ENCODE results near the gene KLHL26.

The KLHL26 gene

DNA sequence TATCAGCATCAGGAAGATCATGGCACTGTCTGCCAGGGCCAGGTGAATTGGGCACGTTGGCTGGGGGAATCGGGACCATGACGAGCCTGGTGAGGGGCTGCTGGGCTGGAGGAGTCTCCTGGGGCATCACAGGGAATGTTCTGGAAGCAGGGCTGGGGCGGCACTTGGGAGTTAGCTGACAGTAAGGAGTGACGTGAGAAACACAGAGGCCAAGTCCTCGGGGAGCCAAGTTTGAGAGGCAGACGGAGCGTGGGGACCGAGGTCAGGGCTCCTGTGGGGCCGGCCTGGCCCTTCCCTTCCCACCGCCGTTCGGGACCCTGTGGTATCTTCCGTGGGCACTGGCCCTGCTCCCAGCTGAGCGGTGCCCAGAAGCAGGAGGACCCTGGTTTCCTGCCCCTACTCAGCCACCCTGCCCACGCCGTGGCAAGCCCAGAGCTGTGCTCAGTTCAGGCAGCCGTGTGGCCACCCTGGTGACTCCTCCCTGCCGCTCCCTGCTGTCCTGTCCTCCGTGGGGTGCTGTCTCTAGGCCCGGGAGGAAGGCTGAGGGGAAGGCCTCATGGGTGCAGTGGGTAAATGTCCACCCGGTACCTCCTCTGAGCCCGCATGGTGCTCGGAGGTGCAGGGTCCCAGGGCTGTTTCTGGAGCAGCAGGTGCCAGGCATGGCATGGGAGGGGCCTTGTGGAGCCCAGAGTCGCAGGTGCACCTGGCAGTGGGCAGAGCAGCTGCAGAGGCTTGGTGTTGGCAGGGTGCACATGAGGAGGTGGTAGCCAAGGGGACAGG, 71.8 kb downstream of the KLHL26 start:
- DNase-seq (ENCODE audit: low read depth): no peak
- no peak overlapping the region for H3K9ac ChIP-seq (ENCODE audit: low read length)
- H3K27me3 ChIP-seq (replicated peaks; ENCODE audit: control insufficient read depth, insufficient read depth, low read length): no peaks in the 10 kb centered on the region
- no peaks in the 10 kb centered on the region for H3K9me3 ChIP-seq (ENCODE audit: control insufficient read depth, low read length)
- peaks cover 8% of the 10 kb centered on the region for H3K4me1 ChIP-seq (ENCODE audit: control insufficient read depth, insufficient read depth, low read length)
- no peaks in the 10 kb centered on the region for H3K36me3 ChIP-seq (ENCODE audit: control insufficient read depth, insufficient read depth, low read length, severe bottlenecking)
- no peak overlapping the region for H3K4me3 ChIP-seq (ENCODE audit: low read length)

GRCh38 chr19:18709546-18709945, 72.7 kb downstream of the KLHL26 start:
- no peak overlapping the region for H3K9ac ChIP-seq (ENCODE audit: low read length)
- H3K4me1 ChIP-seq (ENCODE audit: control insufficient read depth, insufficient read depth, low read length): peaks cover 8% of the 10 kb centered on the region
- H3K36me3 ChIP-seq (ENCODE audit: control insufficient read depth, insufficient read depth, low read length, severe bottlenecking): no peaks in the 10 kb centered on the region
- no peaks in the 10 kb centered on the region for H3K9me3 ChIP-seq (ENCODE audit: control insufficient read depth, low read length)
- no peak overlapping the region for H3K4me3 ChIP-seq (ENCODE audit: low read length)
- DNase-seq (ENCODE audit: low read depth): no peak
- H3K27me3 ChIP-seq (replicated peaks; ENCODE audit: control insufficient read depth, insufficient read depth, low read length): no peaks in the 10 kb centered on the region

DNA sequence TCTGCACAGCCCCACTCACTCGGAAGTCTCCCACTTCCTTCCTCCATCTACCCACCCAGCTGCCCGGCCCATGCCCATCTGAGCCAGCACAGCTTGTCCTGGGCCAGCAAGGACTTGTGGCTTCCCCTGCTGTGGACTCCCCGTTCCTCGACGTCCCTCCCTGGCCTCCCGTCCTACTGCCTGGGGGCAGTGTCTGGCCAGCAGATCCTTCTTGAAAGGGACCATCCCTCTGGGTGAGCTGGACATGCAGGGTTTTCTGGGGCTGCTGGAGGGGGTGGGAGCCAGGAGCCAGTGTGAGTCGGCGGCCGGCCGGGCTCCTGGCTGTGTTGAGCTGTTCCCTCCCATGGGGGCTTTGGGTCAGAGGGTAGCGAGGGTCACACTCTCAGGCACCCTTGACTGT, 73.4 kb downstream of the KLHL26 start:
- H3K36me3 ChIP-seq (ENCODE audit: control insufficient read depth, insufficient read depth, low read length, severe bottlenecking): no peaks in the 10 kb centered on the region
- H3K9me3 ChIP-seq (ENCODE audit: control insufficient read depth, low read length): no peaks in the 10 kb centered on the region
- H3K9ac ChIP-seq (ENCODE audit: low read length): no peak overlapping the region
- no peak overlapping the region for H3K4me3 ChIP-seq (ENCODE audit: low read length)
- H3K4me1 ChIP-seq (ENCODE audit: control insufficient read depth, insufficient read depth, low read length): peaks cover 8% of the 10 kb centered on the region
- no peaks in the 10 kb centered on the region for H3K27me3 ChIP-seq (replicated peaks; ENCODE audit: control insufficient read depth, insufficient read depth, low read length)
- DNase-seq (ENCODE audit: low read depth): no peak

- no peak overlapping the region for H3K4me3 ChIP-seq (ENCODE audit: low read length)
- H3K27me3 ChIP-seq (replicated peaks; ENCODE audit: control insufficient read depth, insufficient read depth, low read length): no peaks in the 10 kb centered on the region
- H3K4me1 ChIP-seq (ENCODE audit: control insufficient read depth, insufficient read depth, low read length): peaks cover 8% of the 10 kb centered on the region
- H3K9me3 ChIP-seq (ENCODE audit: control insufficient read depth, low read length): no peaks in the 10 kb centered on the region
- H3K36me3 ChIP-seq (ENCODE audit: control insufficient read depth, insufficient read depth, low read length, severe bottlenecking): no peaks in the 10 kb centered on the region
- no peak for DNase-seq (ENCODE audit: low read depth)
- peak overlapping the region; percentile 42 for H3K9ac ChIP-seq (ENCODE audit: low read length)
These were observed 74.3 kb downstream of the KLHL26 start for GRCh38 chr19:18710996-18711751.

DNA sequence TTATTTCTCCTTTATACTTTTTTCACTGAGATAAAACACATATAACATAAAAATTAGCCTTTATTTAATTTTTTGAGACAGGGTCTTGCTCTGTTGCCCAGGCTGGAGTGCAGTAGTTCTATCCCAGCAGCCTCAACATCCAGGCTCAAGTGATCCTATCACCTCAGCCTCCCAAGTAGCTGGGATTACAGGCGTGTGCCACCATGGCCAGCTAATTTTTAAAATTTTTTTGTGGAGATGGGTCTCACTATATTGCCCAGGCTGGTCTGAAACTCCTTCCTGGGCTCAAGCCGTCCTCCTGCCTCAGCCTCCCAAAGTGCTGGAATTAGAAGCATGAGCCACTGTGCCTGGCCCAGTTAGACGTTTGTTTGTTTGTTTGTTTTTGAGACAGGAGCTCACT, 75.1 kb downstream of the KLHL26 start:
- H3K36me3 ChIP-seq (ENCODE audit: control insufficient read depth, insufficient read depth, low read length, severe bottlenecking): no peaks in the 10 kb centered on the region
- no peak overlapping the region for H3K4me3 ChIP-seq (ENCODE audit: low read length)
- H3K4me1 ChIP-seq (ENCODE audit: control insufficient read depth, insufficient read depth, low read length): peaks cover 8% of the 10 kb centered on the region
- H3K27me3 ChIP-seq (replicated peaks; ENCODE audit: control insufficient read depth, insufficient read depth, low read length): no peaks in the 10 kb centered on the region
- no peaks in the 10 kb centered on the region for H3K9me3 ChIP-seq (ENCODE audit: control insufficient read depth, low read length)
- peak overlapping the region; percentile 42 for H3K9ac ChIP-seq (ENCODE audit: low read length)
- no peak for DNase-seq (ENCODE audit: low read depth)

- DNase-seq (ENCODE audit: low read depth): no peak
- no peak overlapping the region for H3K9ac ChIP-seq (ENCODE audit: low read length)
- H3K9me3 ChIP-seq (ENCODE audit: control insufficient read depth, low read length): no peaks in the 10 kb centered on the region
- H3K27me3 ChIP-seq (replicated peaks; ENCODE audit: control insufficient read depth, insufficient read depth, low read length): no peaks in the 10 kb centered on the region
- no peak overlapping the region for H3K4me3 ChIP-seq (ENCODE audit: low read length)
- H3K4me1 ChIP-seq (ENCODE audit: control insufficient read depth, insufficient read depth, low read length): peaks cover 13% of the 10 kb centered on the region
- no peaks in the 10 kb centered on the region for H3K36me3 ChIP-seq (ENCODE audit: control insufficient read depth, insufficient read depth, low read length, severe bottlenecking)
These were observed 76.2 kb downstream of the KLHL26 start for GRCh38 chr19:18712981-18713380.

GRCh38 chr19:18713550-18714117, 76.8 kb downstream of the KLHL26 start:
- no peaks in the 10 kb centered on the region for H3K9me3 ChIP-seq (ENCODE audit: control insufficient read depth, low read length)
- peaks cover 14% of the 10 kb centered on the region for H3K4me1 ChIP-seq (ENCODE audit: control insufficient read depth, insufficient read depth, low read length)
- no peaks in the 10 kb centered on the region for H3K36me3 ChIP-seq (ENCODE audit: control insufficient read depth, insufficient read depth, low read length, severe bottlenecking)
- H3K27me3 ChIP-seq (replicated peaks; ENCODE audit: control insufficient read depth, insufficient read depth, low read length): no peaks in the 10 kb centered on the region
- H3K9ac ChIP-seq (ENCODE audit: low read length): no peak overlapping the region
- no peak overlapping the region for H3K4me3 ChIP-seq (ENCODE audit: low read length)
- DNase-seq (ENCODE audit: low read depth): no peak

DNA sequence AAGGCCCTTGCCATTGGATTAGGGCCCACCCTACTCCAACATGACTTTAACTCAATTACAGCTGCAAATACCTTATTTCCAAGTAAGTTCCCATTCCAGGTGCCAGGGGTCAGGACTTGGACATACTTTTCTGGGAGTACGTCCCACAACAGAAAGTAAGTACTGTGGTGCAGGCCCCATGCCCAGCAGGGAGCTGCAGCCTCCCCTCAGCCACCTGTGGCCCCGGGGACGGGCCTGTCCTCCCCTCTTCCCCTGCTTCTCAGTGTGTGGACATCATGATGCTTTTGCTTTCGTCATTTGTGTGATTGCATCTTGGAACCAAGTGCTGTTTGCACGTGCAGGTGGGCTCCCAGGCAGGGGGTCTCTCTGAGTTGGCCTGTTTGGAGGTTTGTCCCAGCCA, 78.6 kb downstream of the KLHL26 start:
- Histone ChIP-seq H3K4me1 (ENCODE audit: control insufficient read depth, insufficient read depth, low read length) (peaks cover 14% of the 10 kb centered on the region), H3K9me3 (ENCODE audit: control insufficient read depth, low read length) (no peaks in the 10 kb centered on the region), H3K4me3 (ENCODE audit: low read length) (no peak overlapping the region), H3K36me3 (ENCODE audit: control insufficient read depth, insufficient read depth, low read length, severe bottlenecking) (no peaks in the 10 kb centered on the region), H3K27me3 (replicated peaks; ENCODE audit: control insufficient read depth, insufficient read depth, low read length) (no peaks in the 10 kb centered on the region), H3K9ac (ENCODE audit: low read length) (no peak overlapping the region)
- no peak for DNase-seq (ENCODE audit: low read depth)

DNA sequence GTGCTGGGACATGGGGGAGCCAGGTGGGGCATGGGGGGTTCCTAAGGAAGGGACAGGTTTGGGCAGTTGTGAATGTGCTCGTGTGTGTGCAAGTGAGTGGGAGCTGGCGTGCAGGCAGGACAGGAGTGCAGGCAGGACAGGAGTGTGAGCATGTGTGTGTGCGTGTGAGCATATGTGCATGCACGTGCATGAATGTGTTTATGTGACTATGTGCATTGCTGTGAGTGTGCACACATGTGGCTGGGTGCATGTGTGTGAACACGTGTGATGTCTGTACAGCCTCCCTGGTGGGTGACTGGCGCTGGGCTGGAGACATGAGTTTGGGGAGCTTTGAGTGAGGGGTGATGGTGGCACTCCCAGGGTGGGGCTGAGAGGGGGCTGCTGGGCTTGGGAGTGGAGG, 80.0 kb downstream of the KLHL26 start:
- Histone ChIP-seq H3K36me3 (ENCODE audit: control insufficient read depth, insufficient read depth, low read length, severe bottlenecking) (no peaks in the 10 kb centered on the region), H3K27me3 (replicated peaks; ENCODE audit: control insufficient read depth, insufficient read depth, low read length) (no peaks in the 10 kb centered on the region), H3K9me3 (ENCODE audit: control insufficient read depth, low read length) (no peaks in the 10 kb centered on the region), H3K9ac (ENCODE audit: low read length) (no peak overlapping the region), H3K4me3 (ENCODE audit: low read length) (no peak overlapping the region), H3K4me1 (ENCODE audit: control insufficient read depth, insufficient read depth, low read length) (peaks cover 6% of the 10 kb centered on the region)
- no peak for DNase-seq (ENCODE audit: low read depth)

DNA sequence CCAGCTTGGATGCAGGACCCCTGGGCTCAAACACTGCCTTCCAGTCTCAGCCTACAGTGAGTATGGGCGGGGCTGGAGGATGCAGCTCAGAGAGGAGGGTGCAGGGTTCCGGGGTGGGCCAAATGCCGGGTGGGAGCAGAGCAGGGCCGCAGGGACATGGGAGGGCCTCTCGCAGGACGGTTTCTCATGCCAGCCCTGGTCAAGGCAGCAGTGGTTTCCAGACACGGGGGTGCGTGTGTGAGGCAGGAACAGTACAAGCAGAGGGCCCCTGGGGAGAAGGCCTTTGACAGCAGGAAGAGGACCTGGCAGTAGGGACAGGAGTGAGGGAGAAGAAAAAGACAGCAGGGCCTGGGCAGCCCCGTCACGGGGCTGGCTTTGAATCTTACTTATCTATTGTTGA, 80.8 kb downstream of the KLHL26 start:
- Histone ChIP-seq H3K36me3 (ENCODE audit: control insufficient read depth, insufficient read depth, low read length, severe bottlenecking) (no peaks in the 10 kb centered on the region), H3K9ac (ENCODE audit: low read length) (no peak overlapping the region), H3K4me3 (ENCODE audit: low read length) (no peak overlapping the region), H3K27me3 (replicated peaks; ENCODE audit: control insufficient read depth, insufficient read depth, low read length) (no peaks in the 10 kb centered on the region), H3K9me3 (ENCODE audit: control insufficient read depth, low read length) (no peaks in the 10 kb centered on the region), H3K4me1 (ENCODE audit: control insufficient read depth, insufficient read depth, low read length) (peaks cover 6% of the 10 kb centered on the region)
- no peak for DNase-seq (ENCODE audit: low read depth)

DNA sequence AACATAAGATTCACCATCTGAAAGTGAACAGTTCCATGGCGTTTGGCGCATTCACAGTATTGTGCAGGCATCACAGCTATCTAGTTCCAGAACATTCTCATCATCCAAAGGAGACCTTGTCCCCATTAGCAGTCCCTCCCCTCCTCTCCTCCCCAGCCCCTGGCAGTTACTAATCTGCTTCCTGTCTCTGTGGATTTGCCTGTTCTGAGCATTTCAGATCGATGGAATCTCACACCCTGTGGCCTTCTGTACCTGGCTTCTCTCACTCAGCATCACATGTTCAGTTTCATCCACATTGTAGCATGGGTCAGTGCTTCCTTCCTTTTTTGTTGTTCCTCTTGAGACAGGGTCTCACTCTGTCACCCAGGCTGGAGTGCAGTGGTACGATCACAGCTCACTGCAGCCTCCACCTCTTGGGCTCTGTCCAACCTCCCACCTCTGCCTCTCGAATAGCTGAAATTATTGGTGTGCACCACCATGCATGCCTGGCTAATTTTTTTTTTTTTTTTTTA, 81.2 kb downstream of the KLHL26 start:
- Histone ChIP-seq H3K36me3 (ENCODE audit: control insufficient read depth, insufficient read depth, low read length, severe bottlenecking) (no peaks in the 10 kb centered on the region), H3K9ac (ENCODE audit: low read length) (no peak overlapping the region), H3K4me1 (ENCODE audit: control insufficient read depth, insufficient read depth, low read length) (peaks cover 6% of the 10 kb centered on the region), H3K4me3 (ENCODE audit: low read length) (no peak overlapping the region), H3K27me3 (replicated peaks; ENCODE audit: control insufficient read depth, insufficient read depth, low read length) (no peaks in the 10 kb centered on the region), H3K9me3 (ENCODE audit: control insufficient read depth, low read length) (no peaks in the 10 kb centered on the region)
- no peak for DNase-seq (ENCODE audit: low read depth)

All from adipocyte (in vitro differentiated cells).